Activated CD8-positive, alpha-beta T cell treated with anti-CD3 and anti-CD28 coated beads for 36 hours (primary cell): ENCODE results near the gene ERCC6L. TPM values are rescaled to one million over a fixed set of nuclear protein-coding genes. Genes with fewer than 3 reads are reported as not detected.

Experiments used
- ATAC-seq: fragments of 200-7000 bp; cut with Tn5 transposase; one replicate; pipeline ENCODE4 v1.10.0; 2021; ENCODE audit warnings: mild to moderate bottlenecking, moderate library complexity
- CTCF ChIA-PET: fragments of 350-600 bp; sonication (Branson Sonifier 250); formaldehyde crosslinking; loops from one replicate; lab custom pipeline; 2021; ENCODE audit warnings: antibody characterized with exemption; lab: Charles Lee
- POLR2A ChIA-PET: fragments of 350-600 bp; sonication (Branson Sonifier 250); formaldehyde crosslinking; loops from one replicate; lab custom pipeline; 2021; ENCODE audit warnings: antibody characterized with exemption; lab: Charles Lee
- DNase-seq: peaks from one replicate; pipeline ENCODE4 v3.0.0-alpha.2; 2020
- H3K27ac Mint-ChIP-seq: one replicate; pipeline ENCODE4 v1.8.0; 2021; ENCODE audit warnings: mild to moderate bottlenecking, mixed read lengths
- H3K27me3 Mint-ChIP-seq: one replicate; pipeline ENCODE4 v1.8.0; 2021; ENCODE audit warnings: mixed read lengths
- H3K36me3 Mint-ChIP-seq: one replicate; pipeline ENCODE4 v1.8.0; 2021; ENCODE audit warnings: low read depth, mixed read lengths
- H3K4me1 Mint-ChIP-seq: one replicate; pipeline ENCODE4 v1.8.0; 2021; ENCODE audit warnings: low read depth, mixed read lengths
- H3K4me3 Mint-ChIP-seq: one replicate; pipeline ENCODE4 v1.8.0; 2021; ENCODE audit warnings: mild to moderate bottlenecking, moderate library complexity, mixed read lengths
- H3K9me3 Mint-ChIP-seq: one replicate; pipeline ENCODE4 v1.8.0; 2021; ENCODE audit warnings: mixed read lengths
- CTCF ChIP-seq: fragments of 200-600 bp; IDR thresholded peaks from one replicate; pipeline ENCODE4 v1.8.0; 2022; ENCODE audit warnings: antibody characterized with exemption, mild to moderate bottlenecking
- intact Hi-C: fragments of 100-400 bp; cut with micrococcal nuclease; formaldehyde crosslinking; loops from one replicate; pipeline ENCODE4 v1.10.0; 2022
- total RNA-seq, 2 experiments: library from RNA; stranded (reverse); gene quantifications; one replicate each; pipeline ENCODE4 v1.2.3, GENCODE V29; 2021

ERCC6L gene
- total RNA-seq, 2 experiments from 2014 or later: 10.3 to 11.3 TPM

- ChIA-PET CTCF (no interaction called here), POLR2A (no interaction called here)
- Mint-ChIP-seq H3K27ac (no peak overlapping the region), H3K4me1 (no peaks in the 10 kb centered on the region), H3K27me3 (no peaks in the 10 kb centered on the region), H3K9me3 (no peaks in the 10 kb centered on the region), H3K4me3 (no peak overlapping the region), H3K36me3 (peaks cover 18% of the 10 kb centered on the region)
- TF ChIP-seq CTCF: no peak
- no peak for DNase-seq
- no peak for ATAC-seq
- intact Hi-C loops: no loop called here
These were observed 35.9 kb downstream of the ERCC6L start for GRCh38 chrX:72202792-72203401.

GRCh38 chrX:72201836-72202536, 36.8 kb downstream of the ERCC6L start:
- Mint-ChIP-seq H3K4me3 (no peak overlapping the region), H3K4me1 (no peaks in the 10 kb centered on the region), H3K9me3 (no peaks in the 10 kb centered on the region), H3K27ac (no peak overlapping the region), H3K36me3 (peaks cover 12% of the 10 kb centered on the region), H3K27me3 (no peaks in the 10 kb centered on the region)
- POLR2A ChIA-PET: interaction anchor here (0.8 kb wide), 1 partner anchor 18 kb away, joined by 3 read pairs; no protein-coding TSS in a partner anchor
- intact Hi-C loops: no loop called here
- CTCF ChIA-PET: no interaction called here
- no peak for ATAC-seq
- TF ChIP-seq CTCF: no peak
- no peak for DNase-seq

- ATAC-seq: no peak
- Mint-ChIP-seq H3K27me3 (no peaks in the 10 kb centered on the region), H3K36me3 (peaks cover 5% of the 10 kb centered on the region), H3K4me1 (peaks cover 8% of the 10 kb centered on the region), H3K27ac (no peak overlapping the region), H3K4me3 (no peak overlapping the region), H3K9me3 (no peaks in the 10 kb centered on the region)
- DNase-seq: no peak
- no peak for TF ChIP-seq CTCF
- intact Hi-C loops: no loop called here
- CTCF ChIA-PET: no interaction called here
- POLR2A ChIA-PET: interaction anchor here (0.6 kb wide), 1 partner anchor 28 kb away, joined by 3 read pairs; no protein-coding TSS in a partner anchor
These were observed 55.9 kb downstream of the ERCC6L start for GRCh38 chrX:72182924-72183323.

- no peak for TF ChIP-seq CTCF
- ChIA-PET CTCF (interaction anchor here (1.0 to 1.6 kb wide), 3 partner anchors 50 to 95 kb away, joined by 3 to 6 read pairs (median 6); partner anchors contain the start of genes RPS4X and RTL5), POLR2A (interaction anchor here (0.5 to 1.6 kb wide), 5 partner anchors 9 to 96 kb away, joined by 3 to 7 read pairs (median 4); partner anchors contain the start of gene RPS4X)
- peaks cover 8% of the 10 kb centered on the region for H3K4me1 Mint-ChIP-seq
- no peaks in the 10 kb centered on the region for H3K9me3 Mint-ChIP-seq
- intact Hi-C loops: no loop called here
- peak; percentile 91 for DNase-seq
- peaks cover 5% of the 10 kb centered on the region for H3K36me3 Mint-ChIP-seq
- peak; percentile 96 for ATAC-seq
- H3K27me3 Mint-ChIP-seq: no peaks in the 10 kb centered on the region
- no peak within 1 kb of the TSS for H3K4me3 Mint-ChIP-seq
- no peak within 1 kb of the TSS for H3K27ac Mint-ChIP-seq
These were observed 57.4 kb downstream of the ERCC6L start, which contains the start of gene PIN4 for GRCh38 chrX:72181178-72182125. TSS of gene PIN4 (plus strand) at chrX:72181757. CDS start at chrX:72181786, 29 bp downstream.
